ENCODE data around the gene PSKH1.

Gene PSKH1

DNA sequence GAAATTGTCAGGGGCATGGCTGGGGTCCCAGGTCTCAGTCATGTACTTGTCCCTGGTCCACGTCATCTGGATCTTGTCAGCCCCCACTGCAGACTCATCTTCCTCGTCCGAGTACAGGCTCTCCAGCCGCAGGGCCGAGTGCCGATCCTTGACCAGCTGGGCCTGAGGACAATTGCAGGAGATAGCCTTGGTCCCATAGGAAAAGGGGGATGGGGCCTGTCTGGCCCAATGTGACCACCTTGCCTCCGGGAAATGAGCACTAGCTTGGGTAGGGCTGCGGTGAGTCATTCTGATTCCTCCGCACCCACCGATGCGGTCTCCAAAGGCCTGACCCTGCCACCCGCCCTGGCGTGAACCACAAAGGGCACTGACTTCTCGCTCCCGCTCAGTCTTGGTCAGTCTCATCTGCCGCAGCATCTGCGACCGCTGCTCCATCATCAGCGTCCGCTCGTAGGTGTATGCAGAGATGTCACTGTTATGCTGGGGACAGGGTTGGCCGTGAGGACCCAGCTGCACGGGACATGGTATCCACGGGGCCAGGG, 52.4 kb downstream of the PSKH1 start:
- Histone ChIP-seq H3K27ac (ENCODE audit: insufficient read depth, low read length, poor library complexity, severe bottlenecking) (no peak overlapping the region), H3K27me3 (replicated peaks; ENCODE audit: control insufficient read depth, insufficient read depth, low read length, poor library complexity, severe bottlenecking) (no peaks in the 10 kb centered on the region), H3K9me3 (ENCODE audit: control insufficient read depth, low read length) (no peaks in the 10 kb centered on the region), H3K4me1 (ENCODE audit: control insufficient read depth, insufficient read depth, low read length, poor library complexity, severe bottlenecking) (peaks cover 8% of the 10 kb centered on the region), H3K4me3 (ENCODE audit: insufficient read depth, low read depth, low read length, poor library complexity, severe bottlenecking) (no peak overlapping the region), H3K36me3 (ENCODE audit: control insufficient read depth, insufficient read depth, low read length) (peaks cover 28% of the 10 kb centered on the region)
- DNase-seq: no peak

DNA sequence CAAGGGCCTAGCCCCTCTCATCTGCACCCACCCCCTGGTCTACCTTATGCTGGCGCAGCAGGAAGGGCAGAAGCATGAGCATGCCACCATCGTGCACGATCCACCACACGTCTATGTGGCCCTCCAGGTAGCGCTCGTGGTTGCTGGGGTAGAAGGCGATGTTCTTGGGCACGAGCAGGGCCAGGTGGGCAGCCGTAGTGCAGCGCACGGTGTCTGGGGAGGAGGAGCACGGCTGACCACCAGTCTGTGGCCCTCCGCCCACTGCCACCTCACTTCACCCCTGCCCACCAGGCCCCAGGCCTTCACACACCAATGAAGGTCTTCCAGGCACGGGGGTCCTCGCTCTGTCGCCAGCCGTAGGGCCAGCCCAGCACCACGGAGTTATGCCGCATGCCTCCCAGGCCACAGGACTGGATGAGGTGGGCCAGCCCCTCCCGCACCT, 53.1 kb downstream of the PSKH1 start:
- H3K36me3 ChIP-seq (ENCODE audit: control insufficient read depth, insufficient read depth, low read length): peaks cover 28% of the 10 kb centered on the region
- no peaks in the 10 kb centered on the region for H3K27me3 ChIP-seq (replicated peaks; ENCODE audit: control insufficient read depth, insufficient read depth, low read length, poor library complexity, severe bottlenecking)
- H3K4me1 ChIP-seq (ENCODE audit: control insufficient read depth, insufficient read depth, low read length, poor library complexity, severe bottlenecking): peaks cover 7% of the 10 kb centered on the region
- H3K27ac ChIP-seq (ENCODE audit: insufficient read depth, low read length, poor library complexity, severe bottlenecking): no peak overlapping the region
- DNase-seq: no peak
- no peaks in the 10 kb centered on the region for H3K9me3 ChIP-seq (ENCODE audit: control insufficient read depth, low read length)
- no peak overlapping the region for H3K4me3 ChIP-seq (ENCODE audit: insufficient read depth, low read depth, low read length, poor library complexity, severe bottlenecking)

DNA sequence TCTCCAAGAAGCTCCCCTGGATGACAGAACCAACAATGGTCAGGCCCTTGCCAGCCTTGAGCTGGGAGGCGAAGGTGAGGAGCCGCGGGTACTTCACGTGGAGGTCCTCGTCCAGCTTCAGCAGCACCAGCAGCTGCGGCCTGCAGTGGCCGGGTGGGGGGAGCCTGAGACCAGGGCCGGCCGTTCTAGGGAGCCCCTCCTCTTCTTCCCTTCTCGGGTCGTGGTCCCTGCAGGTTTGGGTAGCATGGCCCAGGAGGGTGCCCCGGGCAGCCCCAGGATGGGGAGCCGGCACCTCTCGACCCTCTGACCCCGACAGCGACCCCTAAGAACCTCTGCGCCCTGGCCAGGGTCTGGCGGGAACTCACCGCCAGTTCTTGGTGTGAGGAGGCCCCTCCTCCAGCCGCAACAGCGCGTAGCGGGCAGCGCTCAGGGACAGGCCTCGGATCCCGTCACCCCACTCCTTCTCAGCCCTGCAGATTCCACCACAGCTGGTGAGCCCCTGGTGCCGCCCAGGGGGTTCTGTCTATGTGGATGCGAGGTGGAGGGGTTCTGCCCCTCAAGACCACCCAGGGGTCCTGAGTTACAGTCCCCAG, 54.0 kb downstream of the PSKH1 start:
- Histone ChIP-seq H3K36me3 (ENCODE audit: control insufficient read depth, insufficient read depth, low read length) (peaks cover 28% of the 10 kb centered on the region), H3K4me1 (ENCODE audit: control insufficient read depth, insufficient read depth, low read length, poor library complexity, severe bottlenecking) (peaks cover 1% of the 10 kb centered on the region), H3K27ac (ENCODE audit: insufficient read depth, low read length, poor library complexity, severe bottlenecking) (no peak overlapping the region)

DNA sequence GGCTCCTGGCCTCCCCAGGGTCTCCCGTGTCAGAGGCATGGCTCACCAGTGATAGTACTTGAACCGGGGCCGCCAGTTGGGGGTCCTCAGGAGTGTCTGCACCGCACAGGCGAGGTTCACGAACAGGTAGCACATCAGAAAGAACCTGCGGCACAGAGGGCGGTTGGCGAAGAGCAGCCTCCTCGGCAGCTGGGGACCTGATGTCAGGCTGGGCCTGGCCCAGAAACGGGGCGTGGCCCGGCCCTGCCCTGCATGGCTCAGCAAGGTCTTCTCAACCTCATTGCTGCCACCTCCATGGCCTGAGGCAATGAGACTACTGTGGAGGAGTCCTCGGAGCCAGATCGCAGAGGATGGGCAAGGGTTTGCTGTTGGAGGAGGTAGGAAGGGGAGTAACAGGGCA, 55.0 kb downstream of the PSKH1 start:
- no peak overlapping the region for H3K27ac ChIP-seq (ENCODE audit: insufficient read depth, low read length, poor library complexity, severe bottlenecking)
- DNase-seq: no peak
- H3K4me1 ChIP-seq (ENCODE audit: control insufficient read depth, insufficient read depth, low read length, poor library complexity, severe bottlenecking): no peaks in the 10 kb centered on the region
- H3K4me3 ChIP-seq (ENCODE audit: insufficient read depth, low read depth, low read length, poor library complexity, severe bottlenecking): no peak overlapping the region
- no peaks in the 10 kb centered on the region for H3K27me3 ChIP-seq (replicated peaks; ENCODE audit: control insufficient read depth, insufficient read depth, low read length, poor library complexity, severe bottlenecking)
- peaks cover 28% of the 10 kb centered on the region for H3K36me3 ChIP-seq (ENCODE audit: control insufficient read depth, insufficient read depth, low read length)
- no peaks in the 10 kb centered on the region for H3K9me3 ChIP-seq (ENCODE audit: control insufficient read depth, low read length)

More for the DNA sequence above, 54.0 kb downstream of the PSKH1 start:
- Histone ChIP-seq H3K9me3 (ENCODE audit: control insufficient read depth, low read length) (no peaks in the 10 kb centered on the region), H3K27me3 (replicated peaks; ENCODE audit: control insufficient read depth, insufficient read depth, low read length, poor library complexity, severe bottlenecking) (no peaks in the 10 kb centered on the region), H3K4me3 (ENCODE audit: insufficient read depth, low read depth, low read length, poor library complexity, severe bottlenecking) (no peak overlapping the region)
- no peak for DNase-seq

DNA sequence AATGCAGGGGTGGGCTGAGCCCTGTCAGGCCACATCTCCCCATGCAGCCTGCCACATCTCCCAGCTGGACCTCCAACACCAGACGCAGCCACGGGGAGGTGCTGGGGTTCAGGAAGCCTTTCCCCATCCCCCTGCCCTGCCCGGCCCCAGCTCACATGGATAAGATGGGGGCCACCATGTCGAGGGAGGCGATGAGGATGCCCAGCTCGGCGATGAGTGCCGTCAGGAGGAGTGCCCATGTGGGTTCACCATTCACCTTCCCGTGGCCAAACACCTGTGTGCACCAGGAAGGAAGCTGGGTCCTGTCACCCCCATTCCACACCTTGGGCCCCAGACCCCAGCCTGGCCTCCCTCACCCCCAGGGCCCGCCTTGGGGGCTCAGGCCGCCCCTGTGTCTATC, 56.6 kb downstream of the PSKH1 start:
- no peaks in the 10 kb centered on the region for H3K4me1 ChIP-seq (ENCODE audit: control insufficient read depth, insufficient read depth, low read length, poor library complexity, severe bottlenecking)
- H3K9me3 ChIP-seq (ENCODE audit: control insufficient read depth, low read length): no peaks in the 10 kb centered on the region
- H3K27ac ChIP-seq (ENCODE audit: insufficient read depth, low read length, poor library complexity, severe bottlenecking): no peak overlapping the region
- peaks cover 29% of the 10 kb centered on the region for H3K36me3 ChIP-seq (ENCODE audit: control insufficient read depth, insufficient read depth, low read length)
- H3K4me3 ChIP-seq (ENCODE audit: insufficient read depth, low read depth, low read length, poor library complexity, severe bottlenecking): no peak overlapping the region
- no peaks in the 10 kb centered on the region for H3K27me3 ChIP-seq (replicated peaks; ENCODE audit: control insufficient read depth, insufficient read depth, low read length, poor library complexity, severe bottlenecking)
- DNase-seq: no peak

DNA sequence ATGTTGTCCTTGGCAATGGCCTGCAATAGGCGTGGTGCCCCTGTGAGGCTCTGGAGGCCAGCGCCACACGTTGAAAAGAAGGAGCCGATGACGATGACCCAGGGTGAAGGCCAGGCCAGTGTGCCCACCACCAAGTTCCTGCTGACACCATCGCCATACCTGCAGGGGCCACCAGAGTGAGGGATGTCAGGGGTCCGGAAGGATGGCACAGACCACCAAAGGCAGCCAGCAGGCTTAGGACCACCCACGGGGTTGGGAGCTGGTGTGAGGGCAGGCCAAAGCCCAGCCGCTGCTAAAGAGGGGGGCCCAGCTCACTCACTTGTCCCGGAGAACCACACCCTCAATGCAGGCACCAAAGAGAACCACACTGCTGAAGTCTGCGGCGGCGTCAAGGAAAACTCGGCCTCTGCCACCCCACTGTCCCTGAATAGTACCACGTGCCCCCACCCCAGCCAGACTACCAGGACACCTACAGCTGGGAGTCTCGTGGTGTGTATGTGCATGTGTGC, 57.3 kb downstream of the PSKH1 start:
- no peak overlapping the region for H3K27ac ChIP-seq (ENCODE audit: insufficient read depth, low read length, poor library complexity, severe bottlenecking)
- H3K4me1 ChIP-seq (ENCODE audit: control insufficient read depth, insufficient read depth, low read length, poor library complexity, severe bottlenecking): no peaks in the 10 kb centered on the region
- DNase-seq: no peak
- no peaks in the 10 kb centered on the region for H3K9me3 ChIP-seq (ENCODE audit: control insufficient read depth, low read length)
- H3K36me3 ChIP-seq (ENCODE audit: control insufficient read depth, insufficient read depth, low read length): peaks cover 24% of the 10 kb centered on the region
- H3K27me3 ChIP-seq (replicated peaks; ENCODE audit: control insufficient read depth, insufficient read depth, low read length, poor library complexity, severe bottlenecking): no peaks in the 10 kb centered on the region
- no peak overlapping the region for H3K4me3 ChIP-seq (ENCODE audit: insufficient read depth, low read depth, low read length, poor library complexity, severe bottlenecking)

DNA sequence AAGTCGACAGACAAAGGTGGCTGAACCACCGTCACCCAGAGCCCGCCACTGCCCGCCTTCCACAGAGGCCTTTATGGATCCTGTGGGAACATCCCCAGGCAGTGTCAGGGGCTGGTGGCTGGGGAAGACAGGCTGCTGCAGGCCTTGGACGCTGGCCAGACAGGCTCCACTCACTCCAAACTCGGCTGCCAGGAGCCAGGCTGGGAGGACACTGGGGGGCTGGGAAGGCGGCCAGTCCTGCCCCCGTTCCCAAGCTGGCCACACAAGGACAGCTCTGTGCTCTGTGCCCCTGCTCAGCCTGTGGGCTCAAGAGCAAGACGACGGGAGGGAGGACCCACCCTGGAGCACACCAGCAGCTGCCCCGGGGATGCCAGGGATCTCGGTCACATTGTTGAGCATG, 58.4 kb downstream of the PSKH1 start:
- Histone ChIP-seq H3K27me3 (replicated peaks; ENCODE audit: control insufficient read depth, insufficient read depth, low read length, poor library complexity, severe bottlenecking) (no peaks in the 10 kb centered on the region), H3K9me3 (ENCODE audit: control insufficient read depth, low read length) (no peaks in the 10 kb centered on the region), H3K4me3 (ENCODE audit: insufficient read depth, low read depth, low read length, poor library complexity, severe bottlenecking) (no peak overlapping the region), H3K36me3 (ENCODE audit: control insufficient read depth, insufficient read depth, low read length) (peaks cover 15% of the 10 kb centered on the region), H3K4me1 (ENCODE audit: control insufficient read depth, insufficient read depth, low read length, poor library complexity, severe bottlenecking) (no peaks in the 10 kb centered on the region), H3K27ac (ENCODE audit: insufficient read depth, low read length, poor library complexity, severe bottlenecking) (no peak overlapping the region)
- DNase-seq: no peak

DNA sequence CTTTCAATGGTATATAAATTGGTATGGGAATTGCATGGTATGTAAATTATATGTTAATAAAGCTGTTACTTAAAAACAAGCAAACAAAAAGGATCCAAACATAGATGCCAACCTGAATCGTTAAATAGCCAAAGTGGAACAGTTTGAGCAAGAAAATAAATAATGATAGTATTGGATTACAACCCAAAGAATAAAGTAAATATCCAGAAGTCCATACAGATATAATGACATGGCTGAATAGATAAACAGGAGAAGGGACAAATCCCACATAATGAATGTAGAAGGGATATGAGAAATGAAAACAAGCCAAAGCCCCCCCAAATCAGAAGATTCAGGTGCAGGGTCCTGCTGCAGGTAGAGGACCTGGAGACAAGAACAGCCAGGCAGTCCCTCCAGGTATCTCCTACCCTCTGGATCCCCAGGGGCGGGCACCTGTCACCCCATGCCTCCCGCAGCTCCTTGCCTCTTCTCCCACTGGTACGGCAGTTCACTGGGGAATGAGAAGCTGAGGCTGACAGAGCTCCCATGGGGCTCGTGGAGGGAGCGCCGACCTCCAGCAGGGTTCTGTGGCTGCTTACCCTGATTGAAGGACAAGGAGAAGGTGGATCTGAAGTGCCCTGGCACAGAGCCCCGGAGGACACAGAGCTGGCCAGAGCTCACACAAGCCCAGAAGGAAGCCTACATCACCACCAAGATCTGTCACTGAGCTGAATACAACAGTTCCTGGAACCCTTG, 60.8 kb downstream of the PSKH1 start:
- H3K4me1 ChIP-seq (ENCODE audit: control insufficient read depth, insufficient read depth, low read length, poor library complexity, severe bottlenecking): no peaks in the 10 kb centered on the region
- H3K27ac ChIP-seq (ENCODE audit: insufficient read depth, low read length, poor library complexity, severe bottlenecking): no peak overlapping the region
- no peak overlapping the region for H3K4me3 ChIP-seq (ENCODE audit: insufficient read depth, low read depth, low read length, poor library complexity, severe bottlenecking)
- no peaks in the 10 kb centered on the region for H3K27me3 ChIP-seq (replicated peaks; ENCODE audit: control insufficient read depth, insufficient read depth, low read length, poor library complexity, severe bottlenecking)
- H3K36me3 ChIP-seq (ENCODE audit: control insufficient read depth, insufficient read depth, low read length): peaks cover 11% of the 10 kb centered on the region
- no peak for DNase-seq
- no peaks in the 10 kb centered on the region for H3K9me3 ChIP-seq (ENCODE audit: control insufficient read depth, low read length)

DNA sequence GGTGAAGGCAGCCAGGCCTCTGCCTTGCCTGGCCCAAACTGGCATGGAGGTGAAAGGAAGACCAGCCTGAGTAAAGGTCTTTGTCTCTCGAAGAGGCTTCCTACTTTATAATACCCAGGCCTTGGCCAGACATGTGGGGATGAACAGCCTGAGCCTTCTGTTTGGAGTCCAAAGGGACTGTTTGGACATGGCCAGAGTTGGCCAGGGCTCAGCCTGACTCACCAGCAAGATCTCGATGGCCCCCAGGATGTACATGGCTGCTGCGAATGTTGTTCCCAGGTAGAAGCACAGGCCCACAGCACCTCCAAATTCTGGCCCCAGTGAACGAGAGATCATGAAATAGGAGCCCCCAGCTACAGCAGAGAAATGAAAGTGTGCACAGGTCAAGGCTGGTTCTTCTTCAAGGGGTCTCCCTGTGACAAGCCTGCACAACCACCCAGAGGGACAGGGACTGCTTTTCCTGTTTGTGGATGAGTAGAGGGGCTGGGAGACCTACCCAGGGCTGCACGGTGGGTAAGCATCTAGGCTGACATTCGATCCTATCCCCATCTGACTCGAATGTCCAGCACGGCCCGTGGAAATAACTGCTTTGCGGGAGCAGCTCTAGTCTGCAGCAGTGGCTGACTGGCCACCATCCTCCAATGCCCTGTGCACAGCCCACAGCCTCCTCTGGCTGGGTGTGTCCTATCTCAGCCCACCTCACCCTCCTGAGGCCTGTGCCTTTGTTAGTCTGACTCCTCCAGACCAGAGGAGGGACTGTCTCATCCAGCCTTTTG, 61.6 kb downstream of the PSKH1 start:
- no peaks in the 10 kb centered on the region for H3K4me1 ChIP-seq (ENCODE audit: control insufficient read depth, insufficient read depth, low read length, poor library complexity, severe bottlenecking)
- no peak overlapping the region for H3K27ac ChIP-seq (ENCODE audit: insufficient read depth, low read length, poor library complexity, severe bottlenecking)
- no peak for DNase-seq
- H3K4me3 ChIP-seq (ENCODE audit: insufficient read depth, low read depth, low read length, poor library complexity, severe bottlenecking): no peak overlapping the region
- peaks cover 10% of the 10 kb centered on the region for H3K36me3 ChIP-seq (ENCODE audit: control insufficient read depth, insufficient read depth, low read length)
- no peaks in the 10 kb centered on the region for H3K27me3 ChIP-seq (replicated peaks; ENCODE audit: control insufficient read depth, insufficient read depth, low read length, poor library complexity, severe bottlenecking)
- H3K9me3 ChIP-seq (ENCODE audit: control insufficient read depth, low read length): no peaks in the 10 kb centered on the region

Measured in effector memory CD4-positive, alpha-beta T cell (primary cell).